Measurements from ENCODE around the gene TLL2.

The TLL2 gene

GRCh38 chr10:96473866-96474265 is 39.9 kb downstream of the TLL2 start:
- Histone ChIP-seq H3K27ac (no peak overlapping the region), H3K27me3 (ENCODE audit: control insufficient read depth, insufficient read depth, low read length) (no peaks in the 10 kb centered on the region), H3K9ac (no peak overlapping the region), H3K79me2 (no peaks in the 10 kb centered on the region), H2AFZ (no peak overlapping the region), H3K36me3 (ENCODE audit: control insufficient read depth, insufficient read depth, low read length) (no peaks in the 10 kb centered on the region), H3K4me1 (peaks cover 2% of the 10 kb centered on the region), H3K4me2 (ENCODE audit: low read length) (no peak overlapping the region), H3K9me3 (ENCODE audit: control insufficient read depth, low read length) (no peaks in the 10 kb centered on the region), H3K4me3 (ENCODE audit: low read depth, low read length) (no peak overlapping the region)
- no peak for TF ChIP-seq CTCF (IDR thresholded peaks at IDR 0.05)

GRCh38 chr10:96470116-96470743 is 43.5 kb downstream of the TLL2 start:
- H3K4me2 ChIP-seq (ENCODE audit: low read length), result no peak overlapping the region
- H3K4me3 ChIP-seq (ENCODE audit: low read depth, low read length), result no peak overlapping the region
- no peaks in the 10 kb centered on the region for H3K9me3 ChIP-seq (ENCODE audit: control insufficient read depth, low read length)
- no peaks in the 10 kb centered on the region for H3K36me3 ChIP-seq (ENCODE audit: control insufficient read depth, insufficient read depth, low read length)
- peaks cover 2% of the 10 kb centered on the region for H3K4me1 ChIP-seq
- TF ChIP-seq CTCF (IDR thresholded peaks at IDR 0.05), result peak; percentile 27
- H3K9ac ChIP-seq, result no peak overlapping the region
- H3K27ac ChIP-seq, result no peak overlapping the region
- no peaks in the 10 kb centered on the region for H3K27me3 ChIP-seq (ENCODE audit: control insufficient read depth, insufficient read depth, low read length)
- H2AFZ ChIP-seq, result no peak overlapping the region
- H3K79me2 ChIP-seq, result no peaks in the 10 kb centered on the region

- H3K79me2 ChIP-seq, result no peaks in the 10 kb centered on the region
- no peak overlapping the region for H3K9ac ChIP-seq
- H2AFZ ChIP-seq, result no peak overlapping the region
- no peaks in the 10 kb centered on the region for H3K36me3 ChIP-seq (ENCODE audit: control insufficient read depth, insufficient read depth, low read length)
- H3K4me2 ChIP-seq (ENCODE audit: low read length), result no peak overlapping the region
- H3K27me3 ChIP-seq (ENCODE audit: control insufficient read depth, insufficient read depth, low read length), result no peaks in the 10 kb centered on the region
- no peak overlapping the region for H3K4me3 ChIP-seq (ENCODE audit: low read depth, low read length)
- H3K4me1 ChIP-seq, result peaks cover 2% of the 10 kb centered on the region
- H3K9me3 ChIP-seq (ENCODE audit: control insufficient read depth, low read length), result no peaks in the 10 kb centered on the region
- no peak overlapping the region for H3K27ac ChIP-seq
- no peak for TF ChIP-seq CTCF (IDR thresholded peaks at IDR 0.05)
These were observed 44.9 kb downstream of the TLL2 start for GRCh38 chr10:96468845-96469244.

GRCh38 chr10:96465599-96465998 is 48.1 kb downstream of the TLL2 start:
- peaks cover 2% of the 10 kb centered on the region for H3K4me1 ChIP-seq
- H2AFZ ChIP-seq, result no peak overlapping the region
- no peak overlapping the region for H3K27ac ChIP-seq
- no peaks in the 10 kb centered on the region for H3K27me3 ChIP-seq (ENCODE audit: control insufficient read depth, insufficient read depth, low read length)
- no peak overlapping the region for H3K4me2 ChIP-seq (ENCODE audit: low read length)
- H3K9ac ChIP-seq, result no peak overlapping the region
- no peaks in the 10 kb centered on the region for H3K79me2 ChIP-seq
- H3K4me3 ChIP-seq (ENCODE audit: low read depth, low read length), result no peak overlapping the region
- no peak for TF ChIP-seq CTCF (IDR thresholded peaks at IDR 0.05)
- no peaks in the 10 kb centered on the region for H3K36me3 ChIP-seq (ENCODE audit: control insufficient read depth, insufficient read depth, low read length)
- H3K9me3 ChIP-seq (ENCODE audit: control insufficient read depth, low read length), result no peaks in the 10 kb centered on the region

GRCh38 chr10:96463562-96463961 is 50.2 kb downstream of the TLL2 start:
- H3K4me3 ChIP-seq (ENCODE audit: low read depth, low read length), result no peak overlapping the region
- TF ChIP-seq CTCF (IDR thresholded peaks at IDR 0.05), result no peak
- H3K27me3 ChIP-seq (ENCODE audit: control insufficient read depth, insufficient read depth, low read length), result no peaks in the 10 kb centered on the region
- H3K4me2 ChIP-seq (ENCODE audit: low read length), result no peak overlapping the region
- no peaks in the 10 kb centered on the region for H3K4me1 ChIP-seq
- no peak overlapping the region for H2AFZ ChIP-seq
- H3K79me2 ChIP-seq, result no peaks in the 10 kb centered on the region
- H3K36me3 ChIP-seq (ENCODE audit: control insufficient read depth, insufficient read depth, low read length), result no peaks in the 10 kb centered on the region
- no peak overlapping the region for H3K27ac ChIP-seq
- H3K9ac ChIP-seq, result no peak overlapping the region
- no peaks in the 10 kb centered on the region for H3K9me3 ChIP-seq (ENCODE audit: control insufficient read depth, low read length)
